Ascending aorta (tissue), 2 donors: ENCODE results near the gene MLXIP. TPM values are rescaled to one million over a fixed set of nuclear protein-coding genes. Genes with fewer than 3 reads are reported as not detected.

Source experiments
- DNase-seq, 2 donors: peaks; one replicate each; pipeline ENCODE4 v3.0.0-alpha.2; 2019; ENCODE audit warnings: low spot score in 2 of 2
- H3K27ac ChIP-seq, 2 donors: fragments of 200-600 bp; sonication (generic); one replicate each; pipeline ENCODE4 v1.5.1; 2016 to 2017; ENCODE audit warnings: mild to moderate bottlenecking in 1 of 2
- H3K27me3 ChIP-seq: fragments of 200-600 bp; sonication (generic); one replicate; pipeline ENCODE4 v1.5.1; 2017
- H3K36me3 ChIP-seq, 2 donors: fragments of 200-600 bp; sonication (generic); one replicate each; pipeline ENCODE4 v1.5.1; 2016
- H3K4me1 ChIP-seq, 2 donors: fragments of 200-600 bp; sonication (generic); one replicate each; pipeline ENCODE4 v1.5.1; 2016 to 2017; ENCODE audit warnings: mild to moderate bottlenecking in 1 of 2
- H3K4me3 ChIP-seq, 2 donors: fragments of 200-600 bp; sonication (generic); one replicate each; pipeline ENCODE4 v1.5.1; 2016 to 2017; ENCODE audit warnings: mild to moderate bottlenecking in 1 of 2
- H3K9me3 ChIP-seq, 2 donors: fragments of 200-600 bp; sonication (generic); one replicate each; pipeline ENCODE4 v1.5.1; 2016
- CTCF ChIP-seq, 3 experiments: fragments of 200-600 bp in 2 of 3; fragments of 450-650 bp in 1 of 3; sonication (generic) in 2 of 3; IDR thresholded peaks; one replicate each; pipeline ENCODE4 v1.5.1; 2016 to 2019; ENCODE audit warnings: antibody characterized with exemption in 3 of 3, mild to moderate bottlenecking in 1 of 3, moderate library complexity in 1 of 3
- intact Hi-C: fragments of 100-400 bp; cut with DNase I; formaldehyde crosslinking; loops from one replicate; pipeline ENCODE4 v1.15.1; 2023
- total RNA-seq: library from RNA; depleted of rRNA; stranded (reverse); fragments of >200 nt; gene quantifications from one replicate; pipeline ENCODE4 v1.1.0, GENCODE V29; 2016

Gene MLXIP
- total RNA-seq, 1 donor from 2014 or later, result 62.3 TPM

DNA sequence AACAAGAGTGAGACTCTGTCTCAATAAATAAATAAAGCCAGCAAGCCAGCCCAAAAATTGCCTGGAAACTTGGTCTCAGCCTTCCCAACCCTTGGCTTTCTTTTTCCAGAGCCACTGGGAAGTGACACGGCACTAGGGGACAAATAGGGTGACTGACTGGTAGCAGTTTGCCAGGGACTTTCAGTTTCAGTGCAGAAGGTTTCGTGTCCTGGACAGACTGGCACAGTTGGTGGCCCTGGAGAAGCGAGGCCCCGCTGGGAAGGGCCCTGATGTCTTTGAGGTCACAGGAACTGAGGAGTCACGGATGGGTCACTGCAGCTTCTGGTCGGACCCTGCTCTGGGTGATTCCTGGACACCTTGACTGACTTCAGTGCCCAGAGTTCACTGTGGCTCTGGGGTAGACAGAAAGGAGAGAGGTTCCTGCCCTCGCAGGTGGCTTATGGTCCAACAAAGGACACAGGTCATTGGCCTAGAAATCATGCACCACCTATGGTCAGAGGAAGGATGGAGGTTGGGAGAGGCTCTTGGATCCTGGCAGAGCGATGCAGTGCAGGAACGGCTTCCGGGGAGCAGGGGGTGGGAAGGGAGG, 107.0 kb downstream of the MLXIP start:
- no peak overlapping the region for H3K27ac ChIP-seq
- DNase-seq, result no peak
- no peak overlapping the region for H3K4me3 ChIP-seq
- intact Hi-C loops, result no loop called here
- no peaks in the 10 kb centered on the region for H3K36me3 ChIP-seq
- no peaks in the 10 kb centered on the region for H3K27me3 ChIP-seq
- no peak for TF ChIP-seq CTCF (IDR thresholded peaks at IDR 0.05)
- H3K4me1 ChIP-seq, result peaks cover 0 to 2% of the 10 kb centered on the region in 2 donors
- no peaks in the 10 kb centered on the region for H3K9me3 ChIP-seq

DNA sequence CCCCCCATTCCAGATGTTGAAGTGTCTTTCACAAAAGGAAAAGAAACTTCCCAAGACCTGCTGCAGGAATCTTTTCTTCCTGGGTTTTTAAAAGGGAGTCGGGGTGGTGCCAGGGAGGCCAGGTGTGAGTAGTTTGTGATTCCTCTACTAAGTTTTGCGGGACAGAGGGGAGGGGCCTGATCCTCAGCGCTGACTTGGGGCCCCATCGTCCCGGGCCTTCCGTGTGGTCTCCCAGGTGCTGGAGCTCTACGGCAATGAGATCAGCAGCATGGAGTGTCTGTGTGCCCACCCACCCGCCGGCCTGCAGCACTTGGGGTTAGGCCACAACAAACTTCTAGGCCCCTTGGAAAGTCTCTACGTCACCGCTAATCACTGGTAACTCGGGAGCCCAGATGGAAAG, 108.9 kb downstream of the MLXIP start:
- no peak overlapping the region for H3K27ac ChIP-seq
- no peak for TF ChIP-seq CTCF (IDR thresholded peaks at IDR 0.05)
- intact Hi-C loops, result no loop called here
- no peaks in the 10 kb centered on the region for H3K9me3 ChIP-seq
- DNase-seq, result no peak
- H3K27me3 ChIP-seq, result no peaks in the 10 kb centered on the region
- no peaks in the 10 kb centered on the region for H3K36me3 ChIP-seq
- H3K4me3 ChIP-seq, result no peak overlapping the region
- H3K4me1 ChIP-seq, result peaks cover 0 to 2% of the 10 kb centered on the region in 2 donors

GRCh38 chr12:122189626-122190475, 111.3 kb downstream of the MLXIP start:
- Histone ChIP-seq H3K27ac (no peak overlapping the region), H3K4me3 (no peak overlapping the region), H3K9me3 (no peaks in the 10 kb centered on the region), H3K4me1 (no peaks in the 10 kb centered on the region), H3K36me3 (no peaks in the 10 kb centered on the region), H3K27me3 (no peaks in the 10 kb centered on the region)
- no peak for DNase-seq
- no peak for TF ChIP-seq CTCF (IDR thresholded peaks at IDR 0.05)
- intact Hi-C loops, result no loop called here

- Histone ChIP-seq H3K4me3 (no peak overlapping the region), H3K4me1 (no peaks in the 10 kb centered on the region), H3K27me3 (no peaks in the 10 kb centered on the region), H3K27ac (no peak overlapping the region), H3K9me3 (no peaks in the 10 kb centered on the region), H3K36me3 (no peaks in the 10 kb centered on the region)
- TF ChIP-seq CTCF (IDR thresholded peaks at IDR 0.05), result peak; percentile 18 to 40 (median 31)
- no peak for DNase-seq
- intact Hi-C loops, result no loop called here
Observed at GRCh38 chr12:122190842-122191668, 112.5 kb downstream of the MLXIP start.

- no peaks in the 10 kb centered on the region for H3K36me3 ChIP-seq
- no peaks in the 10 kb centered on the region for H3K4me1 ChIP-seq
- no peaks in the 10 kb centered on the region for H3K27me3 ChIP-seq
- no peak overlapping the region for H3K4me3 ChIP-seq
- no peaks in the 10 kb centered on the region for H3K9me3 ChIP-seq
- intact Hi-C loops, result no loop called here
- no peak for DNase-seq
- TF ChIP-seq CTCF (IDR thresholded peaks at IDR 0.05), result no peak
- H3K27ac ChIP-seq, result no peak overlapping the region
Observed at GRCh38 chr12:122192441-122192840, 113.9 kb downstream of the MLXIP start.
